ENCODE measurements around the gene ZNF419. TPM values are rescaled to one million over a fixed set of nuclear protein-coding genes. Genes with fewer than 3 reads are reported as not detected.
"Not testable (repeated sequence)": the region's sequence is repeated elsewhere in the genome, so short reads cannot be mapped to it uniquely, and the experiment has no call there.

ZNF419 gene
- polyA plus RNA-seq, 1 experiment = 11.1 TPM

DNA sequence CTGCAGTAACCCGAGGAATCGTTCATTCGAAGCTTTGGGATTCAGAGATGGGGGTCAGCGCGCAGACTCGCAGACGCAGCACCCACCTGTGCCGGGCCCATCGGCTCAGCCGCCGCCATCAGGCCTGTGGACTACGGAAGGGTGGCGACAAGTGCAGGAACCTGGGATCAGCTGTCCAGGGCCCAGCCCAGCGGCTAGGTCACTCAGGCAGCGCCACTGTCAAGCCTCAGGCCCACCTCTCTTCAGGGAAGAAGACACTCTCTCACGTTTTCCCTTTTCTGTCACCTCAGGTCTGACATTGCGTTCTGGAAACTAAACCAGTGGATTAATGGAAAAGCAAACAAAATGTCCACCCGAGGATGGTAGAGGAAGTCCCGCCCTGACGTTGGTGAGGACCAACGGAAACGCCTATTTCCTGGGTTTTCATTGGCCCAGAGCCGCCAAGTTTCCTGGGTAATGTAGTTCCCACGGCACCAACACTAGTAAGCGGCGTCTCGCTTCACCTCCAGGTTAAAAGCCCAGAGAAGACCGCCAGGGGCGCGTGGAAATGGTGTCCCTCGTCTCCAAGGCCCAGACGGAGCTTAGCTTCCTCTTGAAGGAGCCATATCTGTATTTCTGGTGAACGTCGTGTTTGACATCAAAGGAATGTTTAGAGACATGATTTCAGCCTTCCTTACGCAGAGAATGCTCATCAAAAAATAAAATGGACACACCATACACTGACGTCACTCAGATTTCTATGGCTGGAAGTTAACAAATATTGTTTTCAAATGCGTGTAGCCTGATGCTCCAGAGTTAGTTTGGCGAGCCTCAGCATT lies 10.2 kb upstream of the ZNF419 start, which contains the start of gene ZNF772:
Gene ZNF772, minus strand, starts transcription at position 376 of the 818 bp plus-strand sequence. Its CDS starts 257 bp downstream, at position 119.
- Histone ChIP-seq H3K4me3 (ENCODE audit: low read depth, low read length) (peak within 1 kb of the TSS; percentile 97), H3K9me3 (ENCODE audit: control insufficient read depth, insufficient read depth, low read length) (peaks cover 49% of the 10 kb centered on the region), H3K27ac (ENCODE audit: low read depth, low read length) (peak within 1 kb of the TSS; percentile 63), H3K27me3 (ENCODE audit: control insufficient read depth, insufficient read depth, low read length) (no peaks in the 10 kb centered on the region)
- TF ChIP-seq, protein P1, sequence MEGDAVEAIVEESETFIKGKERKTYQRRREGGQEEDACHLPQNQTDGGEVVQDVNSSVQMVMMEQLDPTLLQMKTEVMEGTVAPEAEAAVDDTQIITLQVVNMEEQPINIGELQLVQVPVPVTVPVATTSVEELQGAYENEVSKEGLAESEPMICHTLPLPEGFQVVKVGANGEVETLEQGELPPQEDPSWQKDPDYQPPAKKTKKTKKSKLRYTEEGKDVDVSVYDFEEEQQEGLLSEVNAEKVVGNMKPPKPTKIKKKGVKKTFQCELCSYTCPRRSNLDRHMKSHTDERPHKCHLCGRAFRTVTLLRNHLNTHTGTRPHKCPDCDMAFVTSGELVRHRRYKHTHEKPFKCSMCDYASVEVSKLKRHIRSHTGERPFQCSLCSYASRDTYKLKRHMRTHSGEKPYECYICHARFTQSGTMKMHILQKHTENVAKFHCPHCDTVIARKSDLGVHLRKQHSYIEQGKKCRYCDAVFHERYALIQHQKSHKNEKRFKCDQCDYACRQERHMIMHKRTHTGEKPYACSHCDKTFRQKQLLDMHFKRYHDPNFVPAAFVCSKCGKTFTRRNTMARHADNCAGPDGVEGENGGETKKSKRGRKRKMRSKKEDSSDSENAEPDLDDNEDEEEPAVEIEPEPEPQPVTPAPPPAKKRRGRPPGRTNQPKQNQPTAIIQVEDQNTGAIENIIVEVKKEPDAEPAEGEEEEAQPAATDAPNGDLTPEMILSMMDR (IDR thresholded peaks at IDR 0.05; ENCODE audit: low read depth, low read length) = peak; percentile 63
- DNase-seq (ENCODE audit: low read depth, low spot score) = peak; percentile 74
- ChIA-PET CTCF (interaction anchor here (0.7 kb wide), 1 partner anchor 10 kb away, joined by 3 read pairs; the partner anchor contains the start of gene ZNF419), POLR2A (interaction anchor here (0.5 to 1.0 kb wide), 3 partner anchors 22 to 911 kb away, joined by 3 read pairs; partner anchors contain the start of gene ZNF773)

DNA sequence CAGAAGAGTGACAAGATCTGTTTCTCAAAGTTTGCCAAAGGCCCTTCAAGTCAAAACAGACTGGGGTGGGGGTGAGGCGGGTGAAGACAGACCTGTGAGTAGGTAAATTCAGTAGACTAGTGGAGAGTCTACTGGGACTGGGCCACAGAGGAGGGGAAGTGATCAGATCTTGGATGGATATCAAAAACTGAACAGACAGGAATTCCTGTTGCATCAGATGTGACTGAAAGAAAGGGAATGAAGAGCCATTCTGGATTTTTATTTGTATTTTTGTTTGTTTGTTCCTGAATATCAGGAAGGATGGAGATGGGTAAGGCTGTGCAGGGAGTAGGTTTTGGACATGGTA lies 722 bp downstream of the ZNF419 start:
- peak overlapping the region; percentile 59 for H3K4me3 ChIP-seq (ENCODE audit: low read depth, low read length)
- CTCF ChIA-PET; H3K27me3 ChIP-seq (ENCODE audit: control insufficient read depth, insufficient read depth, low read length); POLR2A ChIA-PET; H3K9me3 ChIP-seq (ENCODE audit: control insufficient read depth, insufficient read depth, low read length); DNase-seq (ENCODE audit: low read depth, low spot score); H3K27ac ChIP-seq (ENCODE audit: low read depth, low read length): not testable (repeated sequence)

DNA sequence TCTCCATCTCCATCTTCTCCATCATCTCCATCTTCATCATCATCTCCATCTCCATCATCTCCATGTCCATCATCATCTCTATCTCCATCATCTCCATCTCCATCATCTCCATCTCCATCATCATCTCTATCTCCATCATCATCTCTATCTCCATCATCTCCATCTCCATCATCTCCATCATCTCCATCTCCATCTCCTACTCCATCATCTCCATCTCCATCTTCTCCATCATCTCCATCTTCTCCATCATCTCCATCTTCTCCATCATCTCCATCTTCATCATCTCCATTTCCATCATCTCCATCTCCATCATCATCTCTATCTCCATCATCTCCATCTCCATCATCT lies 11.8 kb downstream of the ZNF419 start:
- ChIA-PET POLR2A (interaction anchor here (0.7 kb wide), 1 partner anchor 22 kb away, joined by 3 read pairs; the partner anchor contains the start of gene ZNF772), CTCF (interaction anchor here (0.7 kb wide), 1 partner anchor 1132 kb away, joined by 3 read pairs; no protein-coding TSS in a partner anchor)
- H3K9me3 ChIP-seq (ENCODE audit: control insufficient read depth, insufficient read depth, low read length) = peaks cover 37% of the 10 kb centered on the region
- not testable (repeated sequence) for H3K4me3 ChIP-seq (ENCODE audit: low read depth, low read length); H3K27ac ChIP-seq (ENCODE audit: low read depth, low read length); H3K27me3 ChIP-seq (ENCODE audit: control insufficient read depth, insufficient read depth, low read length); DNase-seq (ENCODE audit: low read depth, low spot score)

DNA sequence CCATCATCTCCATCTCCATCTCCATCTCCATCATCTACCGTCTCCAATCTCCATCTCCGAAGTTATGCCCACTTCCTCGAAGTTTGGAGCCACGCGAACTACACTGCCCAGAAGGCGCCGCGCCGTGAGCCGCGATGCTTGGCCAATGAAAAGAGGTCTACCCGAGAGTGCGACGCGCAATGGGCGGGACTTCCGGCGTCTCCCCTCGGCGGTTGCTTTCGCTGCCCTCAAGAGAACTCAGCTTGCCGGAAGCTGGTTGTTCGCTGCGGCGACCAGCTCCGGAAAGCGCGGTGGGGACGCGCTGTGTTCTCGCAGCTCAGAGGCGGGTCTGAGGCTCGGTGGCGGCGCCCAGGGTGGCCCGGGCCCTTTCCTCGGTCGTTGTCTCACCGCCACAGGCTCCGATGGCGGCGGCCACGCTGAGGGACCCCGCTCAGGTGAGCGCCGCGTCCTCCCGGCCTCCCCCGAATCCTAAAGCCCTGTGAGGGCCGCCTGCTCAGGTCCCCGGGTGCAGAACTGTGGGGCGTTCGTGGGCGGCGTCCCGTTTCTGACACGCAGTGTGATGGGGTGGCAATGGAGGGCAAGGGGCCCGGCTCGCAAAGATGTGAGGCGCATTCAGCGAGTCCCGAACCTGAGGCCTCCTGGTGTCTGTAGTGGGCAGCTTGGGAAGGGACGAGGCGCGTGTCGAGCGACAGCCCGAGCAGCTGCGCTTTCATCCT lies 12.3 kb downstream of the ZNF419 start, which contains the start of gene ZNF773:
Gene ZNF773, plus strand, starts transcription at position 259 of the 716 bp plus-strand sequence. Its CDS starts 143 bp downstream, at position 402.
- Histone ChIP-seq H3K27ac (ENCODE audit: low read depth, low read length) (peak within 1 kb of the TSS; percentile 77), H3K9me3 (ENCODE audit: control insufficient read depth, insufficient read depth, low read length) (peaks cover 38% of the 10 kb centered on the region), H3K4me3 (ENCODE audit: low read depth, low read length) (peak within 1 kb of the TSS; percentile 71)
- not testable (repeated sequence) for H3K27me3 ChIP-seq (ENCODE audit: control insufficient read depth, insufficient read depth, low read length)
- peak; percentile 86 for DNase-seq (ENCODE audit: low read depth, low spot score)
- POLR2A ChIA-PET = interaction anchor here (0.6 to 0.7 kb wide), 2 partner anchors 22 to 986 kb away, joined by 3 to 4 read pairs; partner anchors contain the start of gene ZNF772
- CTCF ChIA-PET = interaction anchor here (0.6 to 0.7 kb wide), 2 partner anchors 78 to 1132 kb away, joined by 3 read pairs; no protein-coding TSS in a partner anchor

DNA sequence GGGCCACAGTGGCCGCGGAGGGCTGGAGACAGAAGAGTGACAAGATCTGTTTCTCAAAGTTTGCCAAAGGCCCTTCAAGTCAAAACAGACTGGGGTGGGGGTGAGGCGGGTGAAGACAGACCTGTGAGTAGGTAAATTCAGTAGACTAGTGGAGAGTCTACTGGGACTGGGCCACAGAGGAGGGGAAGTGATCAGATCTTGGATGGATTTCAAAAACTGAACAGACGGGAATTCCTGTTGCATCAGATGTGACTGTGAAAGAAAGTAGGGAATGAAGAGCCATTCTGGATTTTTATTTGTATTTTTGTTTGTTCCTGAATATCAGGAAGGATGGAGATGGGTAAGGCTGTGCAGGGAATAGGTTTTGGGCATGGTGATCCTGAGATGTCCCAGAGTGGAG lies 12.8 kb downstream of the ZNF419 start:
- POLR2A ChIA-PET = interaction anchor here (0.6 kb wide), 1 partner anchor 986 kb away, joined by 4 read pairs; no protein-coding TSS in a partner anchor
- not testable (repeated sequence) for H3K27me3 ChIP-seq (ENCODE audit: control insufficient read depth, insufficient read depth, low read length); DNase-seq (ENCODE audit: low read depth, low spot score)
- CTCF ChIA-PET = interaction anchor here (0.6 kb wide), 1 partner anchor 77 kb away, joined by 3 read pairs; no protein-coding TSS in a partner anchor
- peak overlapping the region; percentile 57 for H3K27ac ChIP-seq (ENCODE audit: low read depth, low read length)
- peaks cover 39% of the 10 kb centered on the region for H3K9me3 ChIP-seq (ENCODE audit: control insufficient read depth, insufficient read depth, low read length)
- peak overlapping the region; percentile 59 for H3K4me3 ChIP-seq (ENCODE audit: low read depth, low read length)

DNA sequence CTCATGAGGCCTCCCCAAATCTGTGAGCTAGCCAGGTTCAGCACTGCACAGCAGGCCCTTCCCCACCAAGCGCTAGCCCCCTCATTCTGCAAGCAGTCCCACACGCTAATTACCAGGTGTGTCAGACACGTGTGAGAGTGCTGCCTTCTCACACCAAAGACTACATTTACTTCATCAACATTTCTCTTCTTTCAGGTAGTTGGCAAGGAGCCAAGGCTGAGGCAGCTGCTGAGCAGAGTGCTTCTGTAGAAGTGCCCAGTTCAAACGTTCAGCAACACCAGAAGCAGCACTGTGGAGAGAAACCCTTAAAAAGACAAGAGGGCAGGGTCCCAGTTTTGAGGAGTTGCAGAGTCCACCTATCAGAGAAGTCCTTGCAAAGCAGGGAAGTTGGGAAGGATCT lies 18.6 kb downstream of the ZNF419 start:
- no peaks in the 10 kb centered on the region for H3K27me3 ChIP-seq (ENCODE audit: control insufficient read depth, insufficient read depth, low read length)
- no peak overlapping the region for H3K27ac ChIP-seq (ENCODE audit: low read depth, low read length)
- no peak for DNase-seq (ENCODE audit: low read depth, low spot score)
- ChIA-PET POLR2A (no interaction called here), CTCF (no interaction called here)
- H3K4me3 ChIP-seq (ENCODE audit: low read depth, low read length) = no peak overlapping the region
- TF ChIP-seq, protein P1 (IDR thresholded peaks at IDR 0.05; ENCODE audit: low read depth, low read length) = no peak
- H3K9me3 ChIP-seq (ENCODE audit: control insufficient read depth, insufficient read depth, low read length) = peaks cover 60% of the 10 kb centered on the region
